GM18873 (cell line): ENCODE measurements around the gene PDZD8.
"Not testable (repeated sequence)": the region's sequence is repeated elsewhere in the genome, so short reads cannot be mapped to it uniquely, and the experiment has no call there.

Source experiments
- ATAC-seq: cut with Tn5 transposase; IDR thresholded peaks from one replicate; pipeline ENCODE4 v1.9.1; 2021; ENCODE audit warnings: mild to moderate bottlenecking, moderate library complexity, moderate number of reproducible peaks; ENCODE audit not compliant: unreplicated experiment, low FRiP score

The PDZD8 gene

DNA sequence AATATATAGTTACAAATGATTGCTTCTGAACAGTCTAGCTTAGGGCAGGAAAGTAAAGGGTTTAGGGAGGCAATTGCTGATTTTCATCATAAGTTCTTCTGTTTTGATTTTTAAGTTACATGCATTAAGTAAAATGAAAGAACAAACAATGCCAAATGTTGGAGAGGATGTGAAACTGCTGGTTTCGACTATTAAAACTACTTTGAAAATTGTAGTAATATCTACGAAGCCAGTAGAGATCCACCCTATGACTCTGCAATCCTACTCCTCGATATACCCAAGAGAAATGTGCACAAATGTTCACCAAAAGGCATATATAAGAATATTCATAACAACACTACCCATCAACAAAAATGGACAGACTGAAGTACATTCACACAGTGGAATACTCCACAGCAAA lies 24.3 kb downstream of the PDZD8 start:
- peak; percentile 66 for ATAC-seq

- no peak for ATAC-seq
Observed at GRCh38 chr10:117348236-117348635, 27.0 kb downstream of the PDZD8 start.

DNA sequence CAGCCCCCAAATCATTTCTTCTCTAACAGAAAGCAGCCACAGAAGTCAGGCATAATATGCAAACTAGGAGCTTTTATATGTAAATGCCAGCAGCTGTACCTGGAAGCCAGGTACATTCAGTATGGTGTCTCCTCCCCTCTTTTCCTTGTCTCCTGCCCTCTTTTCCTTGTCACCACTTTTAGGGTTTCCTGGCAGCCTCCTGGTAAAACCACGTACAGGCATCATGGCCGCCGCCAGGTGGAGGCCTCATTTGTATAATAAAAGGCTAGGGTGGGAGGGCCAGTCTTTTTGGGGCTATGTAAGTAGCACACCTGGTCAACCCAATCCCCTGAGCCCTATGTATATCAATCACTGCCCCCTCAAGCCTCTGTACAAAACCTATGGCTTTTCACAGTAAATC lies 28.7 kb downstream of the PDZD8 start:
- no peak for ATAC-seq

GRCh38 chr10:117345143-117345542 lies 30.1 kb downstream of the PDZD8 start:
- ATAC-seq: no peak

DNA sequence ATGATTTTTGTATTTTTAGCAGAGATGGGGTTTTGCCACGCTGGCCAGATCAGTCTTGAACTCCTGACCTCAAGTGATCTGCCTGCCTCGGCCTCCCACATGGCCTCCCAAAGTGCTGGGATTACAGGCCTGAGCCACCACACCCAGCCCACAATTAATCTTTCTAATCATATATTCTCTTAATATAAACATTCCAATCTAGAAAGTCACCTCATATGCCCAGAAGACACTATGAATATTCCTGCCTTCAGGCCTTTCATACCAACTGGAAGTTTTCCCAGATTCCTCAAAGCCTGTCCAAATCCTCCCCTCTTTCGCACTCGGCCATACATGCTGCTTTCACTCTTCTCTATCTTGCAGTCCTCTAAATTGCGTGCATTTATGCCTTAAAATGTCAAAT lies 32.6 kb downstream of the PDZD8 start:
- no peak for ATAC-seq

DNA sequence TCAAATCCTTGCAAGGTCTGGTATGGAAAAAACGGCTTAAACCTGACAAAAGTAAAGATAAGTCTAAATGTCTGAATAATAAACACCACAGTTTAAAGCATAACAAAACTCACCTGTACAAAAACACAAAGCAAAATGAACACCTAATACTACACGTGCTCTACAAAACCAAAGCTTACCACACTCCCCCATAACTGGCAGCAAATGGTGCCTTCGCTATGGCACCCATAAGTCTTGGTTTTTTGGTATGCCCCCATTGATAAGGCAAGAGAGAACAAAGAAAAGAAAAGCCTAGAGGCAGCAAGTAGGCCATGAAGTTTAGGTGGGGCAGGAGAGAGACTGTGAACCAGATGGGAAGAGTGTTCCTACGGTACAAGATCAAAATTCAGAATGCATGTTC lies 34.2 kb downstream of the PDZD8 start:
- no peak for ATAC-seq

DNA sequence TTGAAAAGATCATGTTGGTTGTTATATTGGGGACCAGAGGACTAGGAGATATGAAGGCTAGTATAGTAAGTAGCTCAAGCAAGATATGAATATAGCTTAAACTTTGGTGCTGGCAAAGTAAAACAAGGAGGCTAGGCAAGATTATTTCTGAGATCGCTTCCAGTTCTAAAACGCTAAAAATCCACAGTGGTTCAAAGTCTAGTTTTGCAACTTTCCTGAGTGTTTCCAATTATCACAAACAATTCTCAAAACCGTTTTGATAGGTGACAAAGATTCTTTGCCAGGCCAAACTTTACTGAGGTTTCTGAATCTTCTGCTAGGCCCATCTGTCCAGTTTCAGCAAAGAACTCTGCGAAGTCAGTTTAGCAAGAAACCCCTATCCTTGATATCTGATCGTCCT lies 35.3 kb downstream of the PDZD8 start:
- no peak for ATAC-seq

DNA sequence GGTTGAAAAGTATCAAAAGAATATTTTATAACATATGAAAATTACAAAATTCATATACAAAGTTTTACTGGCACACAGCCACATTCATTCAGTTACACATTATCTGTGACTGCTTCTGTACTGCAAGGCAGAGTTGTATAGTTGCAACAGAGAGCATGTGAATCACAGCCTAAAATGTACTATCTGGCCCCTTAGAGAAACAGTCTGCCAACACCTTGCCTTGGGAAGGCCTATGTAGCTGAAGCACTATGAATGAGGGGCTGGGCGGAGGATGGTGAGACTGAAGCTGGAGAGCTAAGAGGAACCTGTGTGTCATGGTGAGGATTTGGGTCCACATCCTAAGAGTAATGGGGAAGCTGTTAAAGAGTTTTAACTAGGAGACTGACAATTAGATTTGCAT lies 35.7 kb downstream of the PDZD8 start:
- no peak for ATAC-seq

- ATAC-seq: no peak
Observed at GRCh38 chr10:117334926-117335325, 40.3 kb downstream of the PDZD8 start.

- ATAC-seq: no peak
Observed at GRCh38 chr10:117334066-117334465, 41.2 kb downstream of the PDZD8 start.

GRCh38 chr10:117327262-117327661 lies 48.0 kb downstream of the PDZD8 start:
- ATAC-seq: no peak

- no peak for ATAC-seq
Observed at GRCh38 chr10:117324367-117324766, 50.9 kb downstream of the PDZD8 start.

DNA sequence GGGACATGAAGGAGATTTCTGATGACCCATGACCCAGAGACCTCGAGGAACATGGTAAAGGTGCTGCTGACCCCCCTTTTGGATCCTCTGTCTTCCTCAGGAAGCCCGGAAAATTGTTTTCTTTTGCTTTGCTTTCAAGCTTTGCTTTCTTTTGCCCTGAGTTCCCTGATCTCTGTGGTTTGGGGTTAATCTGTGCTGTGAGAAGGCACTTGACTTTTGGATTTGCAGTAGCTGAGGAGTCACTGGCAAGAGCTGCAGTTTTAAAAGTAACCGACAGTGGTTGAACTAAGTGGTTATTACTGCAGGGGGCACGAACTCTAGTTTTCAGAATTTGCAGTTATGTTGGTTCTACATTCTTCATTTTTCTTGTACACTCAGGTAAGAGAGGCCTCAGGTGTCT lies 53.0 kb downstream of the PDZD8 start:
- ATAC-seq: no peak

GRCh38 chr10:117320050-117320665 lies 55.1 kb downstream of the PDZD8 start:
- ATAC-seq: no peak

DNA sequence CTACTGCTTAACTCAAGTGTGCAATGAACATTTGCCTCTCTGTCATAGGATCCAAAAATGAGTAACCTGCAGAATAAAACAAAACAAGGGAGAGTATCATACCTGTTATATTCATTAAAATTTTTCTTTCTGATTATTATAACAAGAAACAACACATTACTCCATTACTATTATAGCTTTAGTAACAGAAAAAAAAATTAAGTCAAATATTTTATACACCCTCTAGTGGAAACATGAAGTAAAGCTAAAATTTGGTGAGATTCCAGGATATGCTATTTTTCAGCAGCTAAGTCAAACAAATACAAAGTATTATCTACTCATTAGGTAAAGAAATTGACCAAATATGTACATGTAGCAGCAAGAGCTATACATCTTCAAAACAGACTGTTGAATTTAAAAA lies 56.3 kb downstream of the PDZD8 start:
- ATAC-seq: no peak

GRCh38 chr10:117316701-117317100 lies 58.5 kb downstream of the PDZD8 start:
- ATAC-seq: no peak

DNA sequence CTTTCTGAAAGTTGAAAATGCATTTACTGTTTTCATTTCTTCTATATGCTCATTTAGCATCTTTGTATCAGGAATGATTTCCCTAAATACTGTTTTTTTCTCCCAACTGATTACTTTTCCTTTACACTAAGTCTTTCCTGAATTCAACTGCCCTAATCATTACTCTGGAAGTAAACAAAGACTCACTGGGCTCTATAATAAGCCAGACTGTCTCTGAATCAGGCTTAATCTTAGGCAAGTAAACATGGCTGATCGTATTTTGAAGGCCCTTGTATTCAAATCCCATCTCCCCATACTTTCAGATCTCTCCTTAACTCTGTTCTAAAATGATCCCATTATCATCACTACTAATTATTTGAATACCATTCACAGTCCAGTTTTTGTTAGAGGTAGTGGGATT lies 61.6 kb downstream of the PDZD8 start:
- no peak for ATAC-seq

DNA sequence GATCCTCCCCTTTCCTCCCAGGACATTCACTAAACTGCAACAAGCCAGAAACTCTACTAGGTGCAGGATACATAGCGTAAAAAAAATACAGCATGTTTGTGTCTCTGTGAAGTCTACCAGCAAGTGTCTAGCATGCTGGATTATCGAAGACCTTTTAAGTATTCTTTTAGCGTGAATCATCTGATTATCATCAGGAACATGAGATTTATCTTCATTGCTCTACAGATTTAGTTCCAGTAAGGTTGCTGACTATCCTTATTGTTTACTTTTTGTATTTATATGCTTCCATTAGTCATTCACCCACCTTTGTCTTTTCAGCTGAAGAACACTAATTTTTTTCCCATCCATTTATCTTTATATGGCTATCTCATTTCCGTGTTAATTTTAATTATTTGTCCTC lies 62.8 kb downstream of the PDZD8 start:
- no peak for ATAC-seq

DNA sequence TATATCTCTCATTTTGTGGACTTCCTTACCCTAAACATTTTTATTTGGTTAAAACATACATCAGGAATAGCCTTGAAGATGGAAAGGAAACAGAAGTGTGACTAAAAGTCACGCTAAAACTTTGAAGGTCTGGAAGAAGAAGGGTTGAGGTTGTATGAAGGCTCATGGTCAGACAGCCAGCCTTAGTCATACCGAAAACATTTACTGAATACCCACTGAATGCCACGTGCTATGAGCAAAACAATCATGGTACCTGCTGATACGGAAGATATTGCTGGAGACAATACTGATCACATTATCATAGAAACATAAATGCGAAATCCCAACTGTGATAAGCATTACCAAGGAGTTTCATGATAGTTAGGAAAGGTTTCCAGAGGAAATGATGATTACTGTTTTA lies 64.0 kb downstream of the PDZD8 start:
- no peak for ATAC-seq

DNA sequence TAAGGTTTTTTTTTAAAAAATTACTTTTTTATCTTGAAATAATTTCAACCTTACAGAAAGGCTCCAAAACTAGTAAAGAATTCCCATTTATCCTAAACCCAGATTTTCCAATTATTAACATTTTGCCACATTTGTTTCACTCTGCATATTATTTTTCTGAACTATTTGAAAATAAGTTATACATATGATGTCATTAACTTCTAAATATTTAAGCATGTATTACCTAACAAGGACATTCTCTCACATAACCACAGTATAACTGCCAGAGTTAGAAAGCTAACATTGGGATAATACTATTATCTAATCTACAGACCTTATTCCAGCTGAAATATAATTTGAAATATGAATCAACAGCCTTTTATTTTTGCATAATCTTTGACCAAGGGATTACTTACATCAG lies 68.6 kb downstream of the PDZD8 start:
- ATAC-seq: no peak

- ATAC-seq: not testable (repeated sequence)
Observed at GRCh38 chr10:117303451-117303850, 71.8 kb downstream of the PDZD8 start.

- ATAC-seq: no peak
Observed at GRCh38 chr10:117300671-117301070, 74.6 kb downstream of the PDZD8 start.

DNA sequence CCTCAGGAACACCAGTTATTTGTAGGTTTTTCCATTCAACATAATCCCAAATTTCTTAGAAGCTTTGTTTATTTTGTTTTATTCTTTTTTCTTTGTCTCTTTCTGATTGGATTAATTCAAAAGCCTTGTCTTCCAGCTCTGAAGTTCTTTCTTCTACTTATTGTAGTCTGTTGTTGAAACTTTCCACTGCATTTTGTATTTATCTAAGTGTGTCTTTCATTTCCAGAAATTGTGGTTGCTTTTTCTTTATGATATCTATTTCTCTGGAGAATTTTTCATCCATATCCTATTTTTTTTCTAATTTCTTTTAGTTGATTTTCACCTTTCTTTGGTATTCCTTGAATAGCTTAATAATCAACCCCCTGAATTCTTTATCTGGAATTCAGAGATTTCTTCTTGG lies 75.8 kb downstream of the PDZD8 start:
- no peak for ATAC-seq
